Measurements from ENCODE around the gene TSPOAP1. TPM values are rescaled to one million over a fixed set of nuclear protein-coding genes. Genes with fewer than 3 reads are reported as not detected.
A peak's percentile ranks its signal among the peaks of the same experiment; 100 is the strongest.

TSPOAP1 gene
- total RNA-seq, 1 donor from 2014 or later = 0.79 TPM

DNA sequence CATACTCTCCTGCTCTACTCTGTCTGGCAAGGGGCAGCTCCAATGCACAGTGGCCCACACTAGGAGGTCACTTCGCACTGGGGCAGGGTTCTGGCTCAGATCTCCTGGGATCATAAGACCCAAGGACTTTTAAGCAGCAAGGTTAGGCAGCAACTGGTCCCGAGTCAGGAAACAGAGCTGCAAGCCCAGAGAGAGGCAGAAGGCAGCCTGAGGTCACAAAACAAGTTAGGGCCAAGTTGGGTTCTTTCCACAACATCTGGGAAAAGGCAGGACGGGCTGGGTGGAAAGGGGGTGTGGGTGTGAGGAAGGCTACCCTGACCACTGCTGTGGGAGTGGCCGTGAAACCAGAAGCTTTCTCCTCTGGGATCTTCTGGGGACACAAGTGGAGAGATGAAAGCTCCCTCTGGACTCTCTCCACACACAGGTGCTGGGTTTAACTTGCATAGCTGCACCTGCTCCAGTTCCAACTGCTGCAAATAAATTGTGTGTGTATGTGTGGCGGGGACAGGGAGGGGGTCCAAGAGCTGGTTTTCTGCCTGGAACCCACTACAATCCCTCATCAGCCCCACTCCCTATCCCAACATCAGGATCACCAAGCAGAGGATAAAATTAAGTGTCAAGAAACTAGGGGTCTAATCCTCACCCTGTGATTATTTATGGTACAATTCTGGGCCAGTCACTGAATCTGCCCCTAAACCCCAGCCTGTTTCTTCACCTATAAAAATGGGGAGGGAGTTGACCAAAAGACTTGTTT is 8.0 kb upstream of the TSPOAP1 start:
- Mint-ChIP-seq H3K4me3 (ENCODE audit: unreplicated experiment) (no peak overlapping the region), H3K27ac (ENCODE audit: unreplicated experiment) (no peak overlapping the region), H3K36me3 (ENCODE audit: low read depth, unreplicated experiment) (no peaks in the 10 kb centered on the region), H3K27me3 (ENCODE audit: low read depth, unreplicated experiment) (no peaks in the 10 kb centered on the region), H3K9me3 (ENCODE audit: unreplicated experiment) (no peaks in the 10 kb centered on the region), H3K4me1 (ENCODE audit: low read depth, unreplicated experiment) (peaks cover 21% of the 10 kb centered on the region)
- Histone ChIP-seq H3K4me3 (ENCODE audit: insufficient read depth, low read depth, low read length) (no peak overlapping the region), H3K4me1 (ENCODE audit: insufficient read depth, low read length) (peaks cover 32% of the 10 kb centered on the region), H4K20me1 (ENCODE audit: insufficient read depth, low read length) (no peaks in the 10 kb centered on the region), H3K79me2 (ENCODE audit: insufficient read depth, low read length) (no peaks in the 10 kb centered on the region), H2AFZ (ENCODE audit: low read depth, low read length) (no peak overlapping the region), H3K9me3 (ENCODE audit: insufficient read depth, low read depth, low read length) (no peaks in the 10 kb centered on the region), H3K27me3 (ENCODE audit: insufficient read depth, low read length) (no peaks in the 10 kb centered on the region), H3K36me3 (ENCODE audit: insufficient read depth, low read length) (no peaks in the 10 kb centered on the region), H3K4me2 (ENCODE audit: low read length) (no peak overlapping the region), H3K27ac (ENCODE audit: low read depth, low read length) (no peak overlapping the region), H3K9ac (ENCODE audit: low read length) (no peak overlapping the region)
- TF ChIP-seq EZH2 (IDR thresholded peaks at IDR 0.05; ENCODE audit: insufficient read depth, low read length) = no peak
- TF ChIP-seq, protein P1, sequence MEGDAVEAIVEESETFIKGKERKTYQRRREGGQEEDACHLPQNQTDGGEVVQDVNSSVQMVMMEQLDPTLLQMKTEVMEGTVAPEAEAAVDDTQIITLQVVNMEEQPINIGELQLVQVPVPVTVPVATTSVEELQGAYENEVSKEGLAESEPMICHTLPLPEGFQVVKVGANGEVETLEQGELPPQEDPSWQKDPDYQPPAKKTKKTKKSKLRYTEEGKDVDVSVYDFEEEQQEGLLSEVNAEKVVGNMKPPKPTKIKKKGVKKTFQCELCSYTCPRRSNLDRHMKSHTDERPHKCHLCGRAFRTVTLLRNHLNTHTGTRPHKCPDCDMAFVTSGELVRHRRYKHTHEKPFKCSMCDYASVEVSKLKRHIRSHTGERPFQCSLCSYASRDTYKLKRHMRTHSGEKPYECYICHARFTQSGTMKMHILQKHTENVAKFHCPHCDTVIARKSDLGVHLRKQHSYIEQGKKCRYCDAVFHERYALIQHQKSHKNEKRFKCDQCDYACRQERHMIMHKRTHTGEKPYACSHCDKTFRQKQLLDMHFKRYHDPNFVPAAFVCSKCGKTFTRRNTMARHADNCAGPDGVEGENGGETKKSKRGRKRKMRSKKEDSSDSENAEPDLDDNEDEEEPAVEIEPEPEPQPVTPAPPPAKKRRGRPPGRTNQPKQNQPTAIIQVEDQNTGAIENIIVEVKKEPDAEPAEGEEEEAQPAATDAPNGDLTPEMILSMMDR (IDR thresholded peaks at IDR 0.05; ENCODE audit: insufficient read depth, low read depth, low read length) = no peak
- FAIRE-seq (no peak), DNase-seq (ENCODE audit: low read depth) (no peak)

DNA sequence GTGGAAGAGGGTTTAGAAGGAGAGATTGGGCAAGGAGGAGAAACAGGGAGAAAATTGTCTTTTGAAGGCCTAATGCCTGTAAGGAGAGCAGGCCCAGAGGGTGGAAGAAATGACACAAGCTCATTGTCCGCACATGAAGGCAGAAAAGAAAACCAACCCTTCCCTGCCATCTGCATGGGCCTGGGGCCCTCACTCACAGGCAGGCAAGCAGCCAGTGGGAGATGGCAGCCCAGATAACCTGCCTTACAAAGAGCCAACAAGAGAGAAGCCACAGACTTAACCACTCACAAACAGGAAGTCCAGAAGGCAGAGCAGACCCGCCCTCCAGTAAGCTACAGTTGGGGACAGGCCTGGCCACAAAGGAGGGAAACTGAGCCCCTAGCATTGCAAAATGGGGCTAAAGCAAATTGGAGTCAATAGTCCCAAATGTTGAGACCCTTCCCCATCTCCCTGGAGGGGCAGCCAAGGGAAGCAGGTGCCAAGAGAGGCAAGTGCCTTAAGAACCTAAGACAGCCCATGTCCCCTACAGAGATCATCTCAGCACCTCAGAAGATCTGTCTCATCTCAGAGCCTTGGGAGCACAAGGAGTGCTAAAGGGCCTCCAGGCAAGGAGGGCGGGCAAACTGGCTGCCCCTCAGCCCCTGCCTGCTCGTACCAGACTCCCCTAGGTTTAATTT is 7.3 kb upstream of the TSPOAP1 start:
- FAIRE-seq (no peak), DNase-seq (ENCODE audit: low read depth) (no peak)
- no peaks in the 10 kb centered on the region for H3K27me3 Mint-ChIP-seq (ENCODE audit: low read depth, unreplicated experiment)
- Histone ChIP-seq H3K4me2 (ENCODE audit: low read length) (no peak overlapping the region), H3K27ac (ENCODE audit: low read depth, low read length) (no peak overlapping the region), H3K4me3 (ENCODE audit: insufficient read depth, low read depth, low read length) (no peak overlapping the region), H3K9me3 (ENCODE audit: insufficient read depth, low read depth, low read length) (no peaks in the 10 kb centered on the region), H3K36me3 (ENCODE audit: insufficient read depth, low read length) (no peaks in the 10 kb centered on the region), H2AFZ (ENCODE audit: low read depth, low read length) (peak overlapping the region; percentile 50), H3K9ac (ENCODE audit: low read length) (no peak overlapping the region), H4K20me1 (ENCODE audit: insufficient read depth, low read length) (no peaks in the 10 kb centered on the region), H3K27me3 (ENCODE audit: insufficient read depth, low read length) (no peaks in the 10 kb centered on the region), H3K4me1 (ENCODE audit: insufficient read depth, low read length) (peaks cover 32% of the 10 kb centered on the region), H3K79me2 (ENCODE audit: insufficient read depth, low read length) (no peaks in the 10 kb centered on the region)
- TF ChIP-seq EZH2 (IDR thresholded peaks at IDR 0.05; ENCODE audit: insufficient read depth, low read length) = no peak
- TF ChIP-seq, protein P1 (IDR thresholded peaks at IDR 0.05; ENCODE audit: insufficient read depth, low read depth, low read length) = no peak
- H3K9me3 Mint-ChIP-seq (ENCODE audit: unreplicated experiment) = no peaks in the 10 kb centered on the region
- H3K27ac Mint-ChIP-seq (ENCODE audit: unreplicated experiment) = no peak overlapping the region
- no peaks in the 10 kb centered on the region for H3K36me3 Mint-ChIP-seq (ENCODE audit: low read depth, unreplicated experiment)
- peaks cover 21% of the 10 kb centered on the region for H3K4me1 Mint-ChIP-seq (ENCODE audit: low read depth, unreplicated experiment)
- peak overlapping the region; percentile 41 for H3K4me3 Mint-ChIP-seq (ENCODE audit: unreplicated experiment)
